Activated B cell treated with CpG ODN at 0.5 μM for 24 hours (primary cell): ENCODE data around the gene NUP62. TPM values are rescaled to one million over a fixed set of nuclear protein-coding genes. Genes with fewer than 3 reads are reported as not detected.

ENCODE experiments used
- ATAC-seq: fragments of 200-7000 bp; cut with Tn5 transposase; one replicate; pipeline ENCODE4 v1.10.0; 2021; ENCODE audit warnings: low read depth, mild to moderate bottlenecking, moderate library complexity
- CTCF ChIA-PET: fragments of 350-600 bp; sonication (Branson Sonifier 250); formaldehyde crosslinking; loops from one replicate; lab custom pipeline; 2021; ENCODE audit warnings: antibody characterized with exemption; lab: Charles Lee
- POLR2A ChIA-PET: fragments of 350-600 bp; sonication (Branson Sonifier 250); formaldehyde crosslinking; loops from one replicate; lab custom pipeline; 2021; ENCODE audit warnings: antibody characterized with exemption; lab: Charles Lee
- DNase-seq: peaks from one replicate; pipeline ENCODE4 v3.0.0; 2022
- H3K27ac Mint-ChIP-seq: one replicate; pipeline ENCODE4 v1.8.0; 2020; ENCODE audit warnings: mixed read lengths
- H3K27me3 Mint-ChIP-seq: one replicate; pipeline ENCODE4 v1.8.0; 2021; ENCODE audit warnings: mixed read lengths
- H3K36me3 Mint-ChIP-seq: one replicate; pipeline ENCODE4 v1.8.0; 2021; ENCODE audit warnings: low read depth, mixed read lengths
- H3K4me1 Mint-ChIP-seq: one replicate; pipeline ENCODE4 v1.8.0; 2021; ENCODE audit warnings: mixed read lengths
- H3K4me3 Mint-ChIP-seq: one replicate; pipeline ENCODE4 v1.8.0; 2020; ENCODE audit warnings: mild to moderate bottlenecking, mixed read lengths
- H3K9me3 Mint-ChIP-seq: one replicate; pipeline ENCODE4 v1.8.0; 2020; ENCODE audit warnings: mixed read lengths
- CTCF ChIP-seq: fragments of 200-600 bp; IDR thresholded peaks from one replicate; pipeline ENCODE4 v1.8.0; 2022; ENCODE audit warnings: antibody characterized with exemption, mild to moderate bottlenecking
- intact Hi-C: fragments of 100-400 bp; cut with micrococcal nuclease; formaldehyde crosslinking; loops from one replicate; pipeline ENCODE4 v1.15.1; 2024
- total RNA-seq: library from RNA; stranded (reverse); gene quantifications from 2 replicates; pipeline ENCODE4 v1.2.3, GENCODE V29; 2022

Gene NUP62
- total RNA-seq, 1 donor from 2014 or later, result 114 TPM

GRCh38 chr19:49881672-49882394 is 47.5 kb downstream of the NUP62 start:
- H3K9me3 Mint-ChIP-seq, result no peaks in the 10 kb centered on the region
- no peak for DNase-seq
- POLR2A ChIA-PET, result interaction anchor here (0.5 to 1.6 kb wide), 5 partner anchors 14 to 1781 kb away, joined by 3 to 6 read pairs (median 5); partner anchors contain the start of gene PNKP
- H3K36me3 Mint-ChIP-seq, result peaks cover 67% of the 10 kb centered on the region
- no peak for ATAC-seq
- intact Hi-C loops, result no loop called here
- no peak for TF ChIP-seq CTCF
- no peak overlapping the region for H3K27ac Mint-ChIP-seq
- H3K4me3 Mint-ChIP-seq, result no peak overlapping the region
- H3K4me1 Mint-ChIP-seq, result peaks cover 16% of the 10 kb centered on the region
- H3K27me3 Mint-ChIP-seq, result no peaks in the 10 kb centered on the region
- CTCF ChIA-PET, result no interaction called here

GRCh38 chr19:49881186-49881585 is 48.1 kb downstream of the NUP62 start:
- H3K27me3 Mint-ChIP-seq, result no peaks in the 10 kb centered on the region
- ChIA-PET CTCF (no interaction called here), POLR2A (interaction anchor here (0.5 to 1.6 kb wide), 4 partner anchors 16 to 1780 kb away, joined by 3 to 6 read pairs (median 4); partner anchors contain the start of gene IL4I1)
- DNase-seq (no peak), ATAC-seq (no peak)
- no peaks in the 10 kb centered on the region for H3K9me3 Mint-ChIP-seq
- no peak for TF ChIP-seq CTCF
- no peak overlapping the region for H3K4me3 Mint-ChIP-seq
- peaks cover 16% of the 10 kb centered on the region for H3K4me1 Mint-ChIP-seq
- peaks cover 64% of the 10 kb centered on the region for H3K36me3 Mint-ChIP-seq
- no peak overlapping the region for H3K27ac Mint-ChIP-seq
- intact Hi-C loops, result no loop called here

- ATAC-seq, result no peak
- Mint-ChIP-seq H3K27ac (peak overlapping the region; percentile 18), H3K36me3 (peaks cover 61% of the 10 kb centered on the region), H3K4me1 (peaks cover 23% of the 10 kb centered on the region), H3K27me3 (no peaks in the 10 kb centered on the region), H3K4me3 (no peak overlapping the region), H3K9me3 (no peaks in the 10 kb centered on the region)
- intact Hi-C loops, result no loop called here
- CTCF ChIA-PET, result no interaction called here
- TF ChIP-seq CTCF, result no peak
- POLR2A ChIA-PET, result interaction anchor here (0.7 to 1.1 kb wide), 4 partner anchors 16 to 61 kb away, joined by 3 to 7 read pairs (median 5); partner anchors contain the start of gene IL4I1
- DNase-seq, result no peak
Measured at GRCh38 chr19:49880162-49880869, 49.0 kb downstream of the NUP62 start.

GRCh38 chr19:49879243-49879963 is 49.9 kb downstream of the NUP62 start:
- Mint-ChIP-seq H3K4me1 (peaks cover 23% of the 10 kb centered on the region), H3K9me3 (no peaks in the 10 kb centered on the region), H3K27ac (peak overlapping the region; percentile 46), H3K4me3 (no peak overlapping the region), H3K36me3 (peaks cover 53% of the 10 kb centered on the region), H3K27me3 (no peaks in the 10 kb centered on the region)
- ChIA-PET CTCF (no interaction called here), POLR2A (interaction anchor here (0.6 to 1.2 kb wide), 9 partner anchors 11 to 632 kb away, joined by 3 to 7 read pairs (median 4); partner anchors contain the start of genes AP2A1, ATF5 and RRAS)
- intact Hi-C loops, result loop anchor here (5.0 to 10.0 kb wide), 4 partner anchors 287 to 885 kb away; partner anchors contain the start of genes ALDH16A1, C19orf73, GYS1 and LIN7B
- DNase-seq (no peak), ATAC-seq (no peak)
- no peak for TF ChIP-seq CTCF
